H1 (cell line): ENCODE results near the gene SLU7. TPM values are rescaled to one million over a fixed set of nuclear protein-coding genes. Genes with fewer than 3 reads are reported as not detected.

Experiments
- EGR1 ChIP-seq: IDR thresholded peaks from 2 replicates; pipeline ENCODE4 v1.6.1; 2011; ENCODE audit warnings: low read depth, low read length, borderline replicate concordance
- TEAD4 ChIP-seq: IDR thresholded peaks from 2 replicates; pipeline ENCODE4 v1.6.1; 2012; ENCODE audit warnings: low read depth, low read length, inconsistent platforms, mixed read lengths
- polyA plus RNA-seq, 7 experiments: library from polyadenylated mRNA; depleted of rRNA in 3 of 7; stranded (reverse) in 5 of 7; unstranded in 2 of 7; fragments of >200 nt in 5 of 7; fragments of 200-250 nt in 2 of 7; gene quantifications; 1 replicate in 5 of 7; 2 replicates in 1 of 7; 4 replicates in 1 of 7; pipeline versions ENCODE4 v1.2.1 to v1.2.3, GENCODE V29; 2011 to 2013; ENCODE audit warnings: missing spikeins in 2 of 7, mixed read lengths in 2 of 7
- total RNA-seq: library from RNA; stranded (reverse); fragmentation: NEBNext Ultra II Directional; extraction: Animal tissue kit (Norgen Biotek cat#: 25700); gene quantifications from 2 replicates; pipeline ENCODE4 v1.2.1, GENCODE V29; 2021
- TF ChIP-seq, protein P1 (sequence below): IDR thresholded peaks from 2 replicates; pipeline ENCODE4 v1.6.1; 2011; ENCODE audit warnings: low read depth, mild to moderate bottlenecking, low read length; ENCODE audit not compliant: insufficient read depth

Gene SLU7
- total and polyA plus RNA-seq, 2 of the 8 experiments (the other 6 are each of a cell fraction or from before 2014, with no cell fraction given), result 6.0 to 34.1 TPM

DNA sequence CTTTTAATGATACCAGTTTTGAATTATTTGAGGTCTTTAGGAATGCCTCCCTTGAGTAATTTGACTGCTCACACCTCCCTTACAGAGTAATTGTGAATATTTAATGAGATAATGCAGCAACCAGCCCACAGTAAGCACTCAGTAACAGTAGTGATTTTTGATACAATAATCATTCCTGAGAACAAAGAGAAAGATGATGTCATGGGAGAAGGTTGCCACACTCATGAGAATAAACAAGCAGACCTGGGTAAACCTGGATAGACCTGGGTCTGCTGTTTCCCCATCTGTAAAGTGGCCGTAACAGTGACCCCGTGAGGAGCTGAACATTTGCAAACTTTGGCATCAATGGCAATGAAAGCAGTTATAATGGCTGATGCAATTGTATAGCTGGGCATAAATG is 52.7 kb downstream of the SLU7 start (continued):
- TF ChIP-seq, protein P1, sequence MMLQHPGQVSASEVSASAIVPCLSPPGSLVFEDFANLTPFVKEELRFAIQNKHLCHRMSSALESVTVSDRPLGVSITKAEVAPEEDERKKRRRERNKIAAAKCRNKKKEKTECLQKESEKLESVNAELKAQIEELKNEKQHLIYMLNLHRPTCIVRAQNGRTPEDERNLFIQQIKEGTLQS, result no peak
- no peak for TF ChIP-seq TEAD4
- no peak for TF ChIP-seq EGR1
